TTC549 (cell line): ENCODE measurements around the gene ARL6IP4.
"Not testable (repeated sequence)": the region's sequence is repeated elsewhere in the genome, so short reads cannot be mapped to it uniquely, and the experiment has no call there.

Experiments used
- FAIRE-seq: peaks from 2 replicates; lab custom pipeline; 2012; peaks lifted over from hg19 to GRCh38; lab: Jason Lieb, UNC

The ARL6IP4 gene

GRCh38 chr12:122980183-122981035, at the start of gene ARL6IP4:
Gene ARL6IP4, plus strand, starts transcription at chr12:122980681. Its CDS starts 459 bp downstream, at chr12:122981140.
- FAIRE-seq = no peak

GRCh38 chr12:122932207-122932606, 48.3 kb upstream of the ARL6IP4 start:
- FAIRE-seq = no peak

- FAIRE-seq = no peak
These were observed 45.8 kb upstream of the ARL6IP4 start for GRCh38 chr12:122934722-122935121.

GRCh38 chr12:122935318-122935717, 45.2 kb upstream of the ARL6IP4 start:
- no peak for FAIRE-seq

- no peak for FAIRE-seq
These were observed 42.8 kb upstream of the ARL6IP4 start for GRCh38 chr12:122937622-122938091.

GRCh38 chr12:122939125-122939524, 41.4 kb upstream of the ARL6IP4 start:
- no peak for FAIRE-seq

GRCh38 chr12:122941351-122941750, 39.1 kb upstream of the ARL6IP4 start:
- FAIRE-seq = not testable (repeated sequence)

- no peak for FAIRE-seq
These were observed 37.8 kb upstream of the ARL6IP4 start for GRCh38 chr12:122942637-122943036.

GRCh38 chr12:122943196-122943595, 37.3 kb upstream of the ARL6IP4 start:
- FAIRE-seq = no peak

- no peak for FAIRE-seq
These were observed 35.6 kb upstream of the ARL6IP4 start for GRCh38 chr12:122944605-122945592.

GRCh38 chr12:122946690-122947341, 33.7 kb upstream of the ARL6IP4 start:
- no peak for FAIRE-seq

GRCh38 chr12:122947352-122947792, 33.1 kb upstream of the ARL6IP4 start:
- no peak for FAIRE-seq

GRCh38 chr12:122948605-122949004, 31.9 kb upstream of the ARL6IP4 start:
- no peak for FAIRE-seq

- FAIRE-seq = no peak
These were observed 31.1 kb upstream of the ARL6IP4 start for GRCh38 chr12:122949405-122949804.

GRCh38 chr12:122949816-122950675, 30.4 kb upstream of the ARL6IP4 start:
- no peak for FAIRE-seq

GRCh38 chr12:122951406-122951805, 29.1 kb upstream of the ARL6IP4 start:
- FAIRE-seq = no peak

GRCh38 chr12:122951979-122952892, 28.2 kb upstream of the ARL6IP4 start:
- no peak for FAIRE-seq

GRCh38 chr12:122955156-122955555, 25.3 kb upstream of the ARL6IP4 start:
- FAIRE-seq = no peak

- no peak for FAIRE-seq
These were observed 24.4 kb upstream of the ARL6IP4 start for GRCh38 chr12:122956035-122956434.
